EL (cell line): ENCODE results near the gene GABARAPL2.

ENCODE experiments used
- DNase-seq: peaks from one replicate; pipeline ENCODE4 v3.0.0-alpha.2; 2016

The GABARAPL2 gene

GRCh38 chr16:75555213-75555706, 10.9 kb upstream of the GABARAPL2 start:
- peak; percentile 92 for DNase-seq

- peak; percentile 93 for DNase-seq
Measured at GRCh38 chr16:75555707-75556430, 10.3 kb upstream of the GABARAPL2 start, which contains the start of gene TMEM231. Gene TMEM231 (minus strand): TSS chr16:75556252. CDS start chr16:75556209, 43 bp downstream.

GRCh38 chr16:75556431-75556950, 9.7 kb upstream of the GABARAPL2 start:
- no peak for DNase-seq

- no peak for DNase-seq
Measured at GRCh38 chr16:75558846-75559401, 7.3 kb upstream of the GABARAPL2 start.

GRCh38 chr16:75559564-75560372, 6.4 kb upstream of the GABARAPL2 start:
- peak; percentile 19 for DNase-seq

- no peak for DNase-seq
Measured at GRCh38 chr16:75565640-75566039, 539 bp upstream of the GABARAPL2 start.

- DNase-seq: peak; percentile 21
Measured at GRCh38 chr16:75566758-75567255, 628 bp downstream of the GABARAPL2 start.

GRCh38 chr16:75567911-75568310, 1.7 kb downstream of the GABARAPL2 start:
- no peak for DNase-seq

GRCh38 chr16:75570396-75571065, 4.4 kb downstream of the GABARAPL2 start:
- DNase-seq: no peak

GRCh38 chr16:75572864-75573542, 6.8 kb downstream of the GABARAPL2 start:
- no peak for DNase-seq

GRCh38 chr16:75573955-75574354, 7.8 kb downstream of the GABARAPL2 start:
- DNase-seq: no peak

GRCh38 chr16:75575958-75576357, 9.8 kb downstream of the GABARAPL2 start:
- no peak for DNase-seq

GRCh38 chr16:75576384-75576811, 10.2 kb downstream of the GABARAPL2 start:
- no peak for DNase-seq

GRCh38 chr16:75578212-75578611, 12.0 kb downstream of the GABARAPL2 start:
- no peak for DNase-seq

- DNase-seq: no peak
Measured at GRCh38 chr16:75578725-75579124, 12.5 kb downstream of the GABARAPL2 start.

- no peak for DNase-seq
Measured at GRCh38 chr16:75579281-75579834, 13.2 kb downstream of the GABARAPL2 start.

- DNase-seq: no peak
Measured at GRCh38 chr16:75584108-75584507, 17.9 kb downstream of the GABARAPL2 start.

GRCh38 chr16:75588716-75589115, 22.5 kb downstream of the GABARAPL2 start:
- DNase-seq: no peak

GRCh38 chr16:75589306-75589705, 23.1 kb downstream of the GABARAPL2 start:
- DNase-seq: no peak

- DNase-seq: no peak
Measured at GRCh38 chr16:75590920-75591843, 25.0 kb downstream of the GABARAPL2 start.
